RWPE1 (cell line): ENCODE results near the gene KCTD15.

ENCODE experiments used
- CTCF ChIA-PET: fragments of 350-600 bp; sonication (Branson Sonifier 250); formaldehyde crosslinking; extraction: SDS; loops from one replicate; lab custom pipeline; 2021; lab: Yijun Ruan, JAX
- POLR2A ChIA-PET: fragments of 400-600 bp; formaldehyde crosslinking; extraction: SDS; loops from one replicate; lab custom pipeline; 2020; ENCODE audit warnings: antibody characterized with exemption; ENCODE audit not compliant: low non-redundant PET; lab: Yijun Ruan, JAX
- DNase-seq: peaks from one replicate; pipeline ENCODE4 v3.0.0; 2012; ENCODE audit warnings: low spot score
- H3K27ac ChIP-seq: fragments of 450-650 bp; 2 replicates; pipeline ENCODE4 v1.5.1; 2017
- TF ChIP-seq, protein P1 (sequence below): fragments of 450-650 bp; conservative IDR thresholded peaks from 2 replicates; pipeline ENCODE4 v1.5.1; 2017; ENCODE audit warnings: low read depth, mild to moderate bottlenecking

KCTD15 gene

DNA sequence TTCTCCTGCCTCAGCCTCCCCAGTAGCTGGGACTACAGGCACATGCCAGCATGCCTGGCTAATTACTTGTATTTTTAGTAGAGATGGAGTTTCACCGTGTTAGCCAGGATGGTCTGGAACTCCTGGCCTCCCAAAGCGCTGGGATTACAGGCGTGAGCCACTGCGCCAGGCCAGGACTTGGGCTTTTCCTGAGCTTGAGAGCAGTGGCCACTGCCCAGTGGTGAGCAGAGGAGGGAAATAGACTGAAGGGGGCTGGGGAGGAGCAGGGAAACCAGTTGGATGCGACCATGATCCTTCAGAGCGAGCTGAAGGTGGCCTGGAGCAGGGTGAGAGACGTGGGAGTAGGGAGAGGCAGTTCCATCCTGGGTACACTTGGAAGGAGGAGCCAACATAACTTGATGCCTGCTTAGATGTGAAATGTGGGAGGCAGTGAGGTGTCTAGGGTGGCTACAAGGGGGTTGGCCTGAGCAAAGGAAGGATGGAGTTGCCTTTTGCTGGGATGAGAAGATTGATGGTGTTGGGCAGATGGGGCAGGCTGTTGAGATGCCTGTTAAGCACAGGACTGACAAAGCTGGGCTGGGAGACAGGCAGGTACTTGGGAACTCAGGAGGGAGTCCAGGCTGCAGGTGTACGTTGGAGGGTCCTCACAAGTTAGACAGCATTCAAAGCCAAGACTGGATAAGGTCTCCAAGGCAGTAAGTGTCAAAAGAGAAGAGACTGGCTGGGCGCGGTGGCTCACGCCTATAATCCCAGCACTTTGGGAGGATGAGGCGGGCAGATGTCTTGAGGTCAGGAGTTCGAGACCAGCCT is 31.8 kb downstream of the KCTD15 start:
- DNase-seq, result no peak
- CTCF ChIA-PET, result interaction anchor here (0.6 kb wide), 1 partner anchor 410 kb away, joined by 3 read pairs; no protein-coding TSS in a partner anchor
- TF ChIP-seq, protein P1, sequence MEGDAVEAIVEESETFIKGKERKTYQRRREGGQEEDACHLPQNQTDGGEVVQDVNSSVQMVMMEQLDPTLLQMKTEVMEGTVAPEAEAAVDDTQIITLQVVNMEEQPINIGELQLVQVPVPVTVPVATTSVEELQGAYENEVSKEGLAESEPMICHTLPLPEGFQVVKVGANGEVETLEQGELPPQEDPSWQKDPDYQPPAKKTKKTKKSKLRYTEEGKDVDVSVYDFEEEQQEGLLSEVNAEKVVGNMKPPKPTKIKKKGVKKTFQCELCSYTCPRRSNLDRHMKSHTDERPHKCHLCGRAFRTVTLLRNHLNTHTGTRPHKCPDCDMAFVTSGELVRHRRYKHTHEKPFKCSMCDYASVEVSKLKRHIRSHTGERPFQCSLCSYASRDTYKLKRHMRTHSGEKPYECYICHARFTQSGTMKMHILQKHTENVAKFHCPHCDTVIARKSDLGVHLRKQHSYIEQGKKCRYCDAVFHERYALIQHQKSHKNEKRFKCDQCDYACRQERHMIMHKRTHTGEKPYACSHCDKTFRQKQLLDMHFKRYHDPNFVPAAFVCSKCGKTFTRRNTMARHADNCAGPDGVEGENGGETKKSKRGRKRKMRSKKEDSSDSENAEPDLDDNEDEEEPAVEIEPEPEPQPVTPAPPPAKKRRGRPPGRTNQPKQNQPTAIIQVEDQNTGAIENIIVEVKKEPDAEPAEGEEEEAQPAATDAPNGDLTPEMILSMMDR, result no peak
- H3K27ac ChIP-seq, result no peak overlapping the region
- POLR2A ChIA-PET, result no interaction called here

DNA sequence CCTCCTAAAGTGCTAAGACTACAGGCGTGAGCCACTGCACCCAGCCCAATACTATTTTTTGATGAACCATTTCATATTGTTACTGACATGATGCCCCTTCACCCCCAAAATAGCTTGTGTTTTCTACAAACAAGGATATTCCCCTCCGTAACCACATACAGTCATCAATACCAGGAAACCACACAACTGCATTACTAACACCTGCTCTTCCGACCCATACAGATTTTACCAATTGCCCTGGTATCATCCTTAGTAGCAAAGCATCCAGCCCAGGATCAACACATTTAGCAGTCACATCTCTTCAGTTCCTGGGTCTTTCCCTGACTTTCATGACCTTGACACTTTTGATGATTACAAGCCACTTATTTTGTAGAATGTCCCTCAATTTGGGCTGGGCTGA is 33.6 kb downstream of the KCTD15 start:
- POLR2A ChIA-PET, result no interaction called here
- no peak overlapping the region for H3K27ac ChIP-seq
- DNase-seq, result no peak
- CTCF ChIA-PET, result interaction anchor here (0.6 kb wide), 1 partner anchor 160 kb away, joined by 3 read pairs; no protein-coding TSS in a partner anchor
- TF ChIP-seq, protein P1, result no peak

DNA sequence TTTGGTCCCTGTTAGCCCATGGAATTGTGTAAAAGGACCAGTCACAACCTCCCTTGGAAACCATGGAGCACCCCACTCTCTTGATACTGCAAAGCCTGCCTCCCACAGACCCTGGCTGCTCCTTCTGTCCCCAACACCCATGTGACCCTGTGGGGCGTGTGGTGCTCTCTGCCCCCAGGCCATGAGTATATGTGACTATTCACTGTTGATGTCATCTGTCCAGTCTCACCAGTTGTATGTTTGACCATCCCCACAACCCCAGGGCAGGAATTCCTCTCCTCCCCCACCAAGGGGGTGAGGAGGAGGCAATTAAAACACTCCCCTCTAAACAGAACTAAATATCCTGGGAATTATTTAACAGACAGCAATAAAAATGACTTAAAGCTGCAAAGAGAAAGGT is 35.2 kb downstream of the KCTD15 start:
- CTCF ChIA-PET, result interaction anchor here (0.6 kb wide), 1 partner anchor 193 kb away, joined by 3 read pairs; no protein-coding TSS in a partner anchor
- H3K27ac ChIP-seq, result no peak overlapping the region
- TF ChIP-seq, protein P1, result no peak
- no peak for DNase-seq
- POLR2A ChIA-PET, result no interaction called here

DNA sequence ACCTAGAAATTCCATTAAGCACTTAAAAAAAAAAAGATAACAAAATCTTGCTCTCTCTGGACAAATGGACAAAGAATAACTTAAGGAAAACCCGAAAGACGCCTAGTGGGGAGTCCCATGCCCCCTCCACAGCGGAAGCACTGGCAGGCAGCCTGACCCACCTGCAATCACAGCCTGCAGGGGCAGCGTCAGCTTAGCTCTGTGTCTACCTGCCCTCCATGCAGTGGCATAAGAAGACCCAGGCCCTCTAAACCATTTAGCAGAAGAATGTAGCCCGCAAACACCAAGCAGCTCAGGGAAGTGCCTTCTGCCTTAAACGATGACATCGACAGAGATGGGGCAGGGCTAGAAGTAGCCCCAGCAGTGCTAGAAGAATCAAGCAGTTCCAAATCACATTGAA is 36.0 kb downstream of the KCTD15 start:
- no peak for DNase-seq
- H3K27ac ChIP-seq, result no peak overlapping the region
- TF ChIP-seq, protein P1, result no peak
- ChIA-PET POLR2A (no interaction called here), CTCF (interaction anchor here (0.6 kb wide), 1 partner anchor 192 kb away, joined by 3 read pairs; no protein-coding TSS in a partner anchor)

DNA sequence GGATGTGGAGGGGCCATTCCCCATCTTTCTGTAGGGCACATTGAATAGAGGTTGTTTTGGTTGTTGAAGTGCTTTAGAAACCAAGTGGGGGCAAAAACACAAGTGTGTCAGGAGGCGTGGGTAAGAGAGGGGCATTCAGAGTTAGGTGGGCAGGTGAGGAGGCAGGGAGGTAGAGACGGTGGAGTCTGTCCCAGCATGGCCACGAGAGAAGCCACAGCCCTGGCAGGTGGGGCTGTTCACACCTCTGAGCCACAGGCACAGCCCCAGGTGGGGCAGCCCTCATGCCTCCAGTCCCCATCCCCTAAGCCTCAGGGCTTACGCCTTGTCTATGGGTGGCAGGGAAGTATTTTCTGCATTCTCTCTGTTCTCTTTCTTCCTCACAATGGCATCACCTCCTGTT is 43.7 kb downstream of the KCTD15 start:
- no peak for DNase-seq
- ChIA-PET CTCF (interaction anchor here (0.7 kb wide), 1 partner anchor 33 kb away, joined by 3 read pairs; no protein-coding TSS in a partner anchor), POLR2A (no interaction called here)
- TF ChIP-seq, protein P1, result no peak
- H3K27ac ChIP-seq, result no peak overlapping the region

DNA sequence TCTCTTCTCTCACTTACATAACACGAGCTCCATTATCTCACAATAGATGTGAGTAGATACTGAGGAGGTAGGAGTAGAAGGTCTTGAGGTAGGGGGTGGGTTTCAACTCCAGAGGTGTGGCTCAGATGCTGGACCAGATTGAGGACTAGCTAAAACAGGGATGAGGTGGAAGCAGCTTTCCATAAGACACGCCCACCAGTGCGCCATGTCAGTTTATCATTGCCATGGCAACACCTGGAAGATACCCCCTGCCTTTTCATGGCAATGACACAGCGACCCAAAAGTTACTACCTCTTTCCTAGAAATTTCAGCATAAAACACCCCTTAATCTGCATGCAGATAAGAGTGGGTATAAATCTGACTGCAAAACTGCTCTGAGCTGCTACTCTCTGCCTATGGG is 44.1 kb downstream of the KCTD15 start:
- POLR2A ChIA-PET, result no interaction called here
- TF ChIP-seq, protein P1, result no peak
- CTCF ChIA-PET, result interaction anchor here (0.7 kb wide), 1 partner anchor 32 kb away, joined by 3 read pairs; no protein-coding TSS in a partner anchor
- H3K27ac ChIP-seq, result no peak overlapping the region
- no peak for DNase-seq
